ENCODE data around the gene PAX2.

PAX2 gene

DNA sequence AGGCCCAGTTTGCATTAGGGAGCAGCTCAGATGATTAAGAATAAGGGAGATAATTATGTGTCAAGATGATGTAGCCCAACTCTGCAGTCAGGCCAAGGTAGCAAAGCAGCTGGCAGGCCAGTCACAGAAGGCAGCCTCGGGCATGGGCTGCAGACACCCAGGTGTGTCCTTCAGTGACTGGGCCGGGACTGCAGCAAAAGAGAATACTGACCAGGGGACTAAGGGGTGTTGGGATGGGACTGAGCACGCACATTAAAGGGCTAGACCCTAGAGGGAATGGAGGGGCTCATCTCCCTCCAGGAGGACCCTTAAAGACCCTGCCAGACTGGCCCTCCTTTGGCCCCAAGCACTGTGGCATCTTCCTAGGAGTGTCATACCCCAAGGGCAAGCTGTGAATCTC, 38.7 kb downstream of the PAX2 start:
- no peak overlapping the region for H3K4me3 ChIP-seq
- TF ChIP-seq, protein P1, sequence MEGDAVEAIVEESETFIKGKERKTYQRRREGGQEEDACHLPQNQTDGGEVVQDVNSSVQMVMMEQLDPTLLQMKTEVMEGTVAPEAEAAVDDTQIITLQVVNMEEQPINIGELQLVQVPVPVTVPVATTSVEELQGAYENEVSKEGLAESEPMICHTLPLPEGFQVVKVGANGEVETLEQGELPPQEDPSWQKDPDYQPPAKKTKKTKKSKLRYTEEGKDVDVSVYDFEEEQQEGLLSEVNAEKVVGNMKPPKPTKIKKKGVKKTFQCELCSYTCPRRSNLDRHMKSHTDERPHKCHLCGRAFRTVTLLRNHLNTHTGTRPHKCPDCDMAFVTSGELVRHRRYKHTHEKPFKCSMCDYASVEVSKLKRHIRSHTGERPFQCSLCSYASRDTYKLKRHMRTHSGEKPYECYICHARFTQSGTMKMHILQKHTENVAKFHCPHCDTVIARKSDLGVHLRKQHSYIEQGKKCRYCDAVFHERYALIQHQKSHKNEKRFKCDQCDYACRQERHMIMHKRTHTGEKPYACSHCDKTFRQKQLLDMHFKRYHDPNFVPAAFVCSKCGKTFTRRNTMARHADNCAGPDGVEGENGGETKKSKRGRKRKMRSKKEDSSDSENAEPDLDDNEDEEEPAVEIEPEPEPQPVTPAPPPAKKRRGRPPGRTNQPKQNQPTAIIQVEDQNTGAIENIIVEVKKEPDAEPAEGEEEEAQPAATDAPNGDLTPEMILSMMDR (IDR thresholded peaks at IDR 0.05), result no peak

DNA sequence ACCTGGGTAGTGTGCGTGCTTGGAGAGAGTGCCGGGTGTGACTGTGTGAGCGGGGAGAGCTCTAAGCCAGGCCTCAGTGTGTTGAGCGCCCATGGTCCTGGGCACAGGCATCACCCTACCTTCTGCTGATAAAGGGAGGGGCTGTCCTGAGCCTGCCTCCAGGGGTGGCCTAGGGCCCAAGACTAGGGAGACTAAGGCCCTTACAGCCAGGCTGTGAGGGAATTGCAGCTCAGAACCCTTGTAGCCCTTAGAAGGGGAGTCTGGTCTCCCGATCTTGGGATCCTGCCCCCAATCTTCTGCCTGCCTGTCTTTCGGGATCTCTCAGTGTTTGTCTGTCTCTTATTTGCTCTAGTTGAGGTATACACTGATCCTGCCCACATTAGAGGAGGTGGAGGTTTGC, 41.2 kb downstream of the PAX2 start:
- DNase-seq (ENCODE audit: low spot score), result no peak
- Histone ChIP-seq H3K27ac (no peak overlapping the region), H3K4me3 (no peak overlapping the region)
- TF ChIP-seq, protein P1 (IDR thresholded peaks at IDR 0.05), result no peak

More for the DNA sequence above, 38.7 kb downstream of the PAX2 start:
- no peak overlapping the region for H3K27ac ChIP-seq
- DNase-seq (ENCODE audit: low spot score), result no peak

DNA sequence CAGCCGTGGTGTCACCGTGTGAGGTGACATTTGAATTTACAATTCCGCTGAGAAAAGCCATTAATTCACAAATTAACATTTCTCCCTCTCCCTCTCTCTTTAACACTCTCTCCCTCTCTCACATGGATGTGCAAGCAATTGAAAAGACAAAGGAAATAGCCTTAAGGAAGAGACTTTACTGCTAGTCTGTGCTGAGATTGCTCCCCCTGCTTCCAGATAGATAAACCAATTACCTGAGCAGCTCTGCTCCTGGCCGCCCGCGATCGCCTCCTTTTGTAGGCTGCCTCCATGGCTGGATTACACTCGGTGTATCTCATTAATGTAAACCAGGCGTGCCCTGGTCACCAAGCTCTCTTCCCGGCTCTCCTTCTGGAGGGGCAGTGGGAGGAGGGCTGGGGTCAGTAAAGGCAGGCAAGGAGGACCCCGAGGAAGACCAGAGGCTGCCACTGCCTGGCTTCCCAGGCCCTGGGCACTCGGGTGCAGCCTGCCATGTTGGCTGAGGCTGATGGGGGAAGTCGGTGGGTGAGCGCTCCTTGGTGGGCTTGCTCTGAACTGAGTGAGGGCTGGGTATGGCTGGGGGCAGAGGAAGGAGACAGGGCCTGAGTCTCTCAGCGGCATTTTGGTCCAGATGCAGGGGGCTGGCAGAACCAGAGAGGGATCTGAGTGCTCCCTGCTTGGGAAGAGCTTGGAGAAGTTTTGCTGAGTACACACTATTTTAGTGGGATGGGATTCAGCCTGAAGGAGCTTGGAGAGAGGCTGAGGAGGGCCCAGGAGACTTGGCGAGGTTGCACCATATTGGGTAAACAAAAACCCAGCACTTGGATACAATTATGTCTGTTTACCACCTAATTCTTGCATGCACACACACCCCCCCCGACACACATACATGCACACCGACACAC, 42.9 kb downstream of the PAX2 start:
- TF ChIP-seq, protein P1 (IDR thresholded peaks at IDR 0.05), result no peak
- no peak overlapping the region for H3K27ac ChIP-seq
- no peak for DNase-seq (ENCODE audit: low spot score)
- no peak overlapping the region for H3K4me3 ChIP-seq

DNA sequence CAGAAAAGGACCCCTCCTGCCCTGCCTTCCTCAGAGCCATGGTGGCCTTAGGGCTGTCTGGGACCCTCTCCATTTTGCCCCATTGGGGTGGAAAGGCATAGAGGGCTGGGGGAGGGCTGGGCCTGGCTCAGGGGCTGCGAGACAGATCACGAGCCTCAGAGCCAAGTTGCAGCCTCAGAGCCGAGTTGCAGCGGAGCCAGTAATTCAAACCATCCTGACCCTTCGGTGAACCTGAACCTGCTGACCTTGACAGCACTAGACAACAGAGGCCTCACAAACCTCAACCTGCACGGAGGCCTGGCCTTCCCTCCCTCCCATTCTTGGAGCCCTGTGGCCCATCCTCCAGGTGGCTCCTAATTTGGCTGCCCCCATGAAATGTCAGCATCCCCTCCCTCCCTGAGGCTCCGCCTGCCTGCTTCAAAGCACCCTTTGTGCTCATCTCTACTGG, 45.4 kb downstream of the PAX2 start:
- TF ChIP-seq, protein P1 (IDR thresholded peaks at IDR 0.05), result no peak
- H3K4me3 ChIP-seq, result no peak overlapping the region
- no peak overlapping the region for H3K27ac ChIP-seq
- no peak for DNase-seq (ENCODE audit: low spot score)

DNA sequence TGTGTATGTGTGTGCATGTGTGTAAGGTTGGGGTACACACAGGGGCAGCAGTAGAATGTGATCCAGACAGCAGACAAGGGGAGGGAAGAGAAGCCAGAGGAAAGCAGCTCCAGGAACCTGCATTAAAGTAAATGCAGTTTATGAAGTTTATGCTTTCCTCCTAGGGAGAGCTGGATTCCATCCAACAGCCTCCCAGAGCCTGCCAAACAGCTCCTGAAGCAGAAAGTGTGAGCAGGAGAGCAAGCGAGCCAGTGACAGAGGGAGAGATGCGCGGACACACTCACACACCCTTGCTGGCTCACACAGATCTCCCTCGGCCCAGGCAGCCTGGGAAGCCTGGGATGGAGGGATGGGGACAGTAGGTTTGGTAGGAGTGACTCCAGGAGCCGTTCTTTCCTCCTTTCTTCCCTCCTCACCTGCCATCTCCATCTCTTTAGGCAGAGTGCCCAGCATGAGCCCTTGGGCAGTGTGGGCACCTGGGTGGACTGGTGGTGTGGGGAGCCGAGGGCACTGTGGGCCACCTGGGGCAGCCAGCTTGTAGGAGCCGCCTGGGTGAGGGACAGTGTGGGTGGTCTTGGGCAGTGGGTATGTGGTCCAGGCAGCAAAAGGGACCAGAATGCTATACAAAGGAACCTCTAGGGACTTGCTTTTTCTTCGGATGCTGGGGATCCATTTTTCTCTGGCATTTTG, 46.1 kb downstream of the PAX2 start:
- H3K27ac ChIP-seq, result no peak overlapping the region
- H3K4me3 ChIP-seq, result no peak overlapping the region
- DNase-seq (ENCODE audit: low spot score), result no peak
- TF ChIP-seq, protein P1 (IDR thresholded peaks at IDR 0.05), result no peak

DNA sequence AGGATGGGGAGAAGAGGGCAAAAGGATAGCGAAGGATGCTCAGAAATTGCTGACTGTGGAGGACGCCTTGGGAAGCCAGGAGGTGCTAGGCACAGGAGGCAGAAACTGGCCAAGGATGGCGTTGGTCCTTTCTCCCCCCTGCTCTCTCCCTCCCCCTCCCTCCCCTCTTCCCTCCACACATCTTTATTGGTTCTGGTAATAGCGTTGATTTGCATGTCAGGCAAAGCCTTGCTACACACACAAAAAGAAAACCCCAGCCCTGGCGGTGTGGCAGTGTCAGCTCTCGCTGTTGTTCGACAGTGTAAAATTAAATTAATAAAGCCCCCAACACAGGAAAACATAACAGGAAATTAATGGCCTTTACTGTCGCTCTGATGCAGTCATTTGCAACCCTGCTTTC, 47.2 kb downstream of the PAX2 start:
- Histone ChIP-seq H3K4me3 (no peak overlapping the region), H3K27ac (no peak overlapping the region)
- DNase-seq (ENCODE audit: low spot score), result no peak
- TF ChIP-seq, protein P1 (IDR thresholded peaks at IDR 0.05), result no peak
